ENCODE data around the gene SEMA3E.
"Not testable (repeated sequence)": the region's sequence is repeated elsewhere in the genome, so short reads cannot be mapped to it uniquely, and the experiment has no call there.

SEMA3E gene

GRCh38 chr7:83648464-83649241 lies at the start of gene SEMA3E:
TSS of gene SEMA3E (minus strand) at chr7:83649139.
- in situ Hi-C loops (cut with HindIII; ENCODE audit: low pct_ligation_motif_present, low pct_unique_long_range_greater_than_20kb, low sequenced_read_pairs) = no loop called here

GRCh38 chr7:83697804-83698530 lies 49.0 kb upstream of the SEMA3E start:
- no peak for DNase-seq
- in situ Hi-C loops (cut with HindIII; ENCODE audit: low pct_ligation_motif_present, low pct_unique_long_range_greater_than_20kb, low sequenced_read_pairs) = no loop called here

More at GRCh38 chr7:83648464-83649241, at the start of gene SEMA3E:
- DNase-seq = peak; percentile 82

GRCh38 chr7:83696101-83696500 lies 47.2 kb upstream of the SEMA3E start:
- no peak for DNase-seq
- in situ Hi-C loops (cut with HindIII; ENCODE audit: low pct_ligation_motif_present, low pct_unique_long_range_greater_than_20kb, low sequenced_read_pairs) = no loop called here

GRCh38 chr7:83695128-83695960 lies 46.4 kb upstream of the SEMA3E start:
- in situ Hi-C loops (cut with HindIII; ENCODE audit: low pct_ligation_motif_present, low pct_unique_long_range_greater_than_20kb, low sequenced_read_pairs) = no loop called here
- no peak for DNase-seq

- in situ Hi-C loops (cut with HindIII; ENCODE audit: low pct_ligation_motif_present, low pct_unique_long_range_greater_than_20kb, low sequenced_read_pairs) = no loop called here
These were observed 44.3 kb upstream of the SEMA3E start for GRCh38 chr7:83693256-83693655.

GRCh38 chr7:83691095-83691494 lies 42.2 kb upstream of the SEMA3E start:
- DNase-seq = no peak

More at GRCh38 chr7:83693256-83693655, 44.3 kb upstream of the SEMA3E start:
- DNase-seq = no peak

GRCh38 chr7:83689855-83690254 lies 40.9 kb upstream of the SEMA3E start:
- in situ Hi-C loops (cut with HindIII; ENCODE audit: low pct_ligation_motif_present, low pct_unique_long_range_greater_than_20kb, low sequenced_read_pairs) = no loop called here
- no peak for DNase-seq

More at GRCh38 chr7:83691095-83691494, 42.2 kb upstream of the SEMA3E start:
- in situ Hi-C loops (cut with HindIII; ENCODE audit: low pct_ligation_motif_present, low pct_unique_long_range_greater_than_20kb, low sequenced_read_pairs) = no loop called here

- DNase-seq = no peak
- in situ Hi-C loops (cut with HindIII; ENCODE audit: low pct_ligation_motif_present, low pct_unique_long_range_greater_than_20kb, low sequenced_read_pairs) = no loop called here
These were observed 37.5 kb upstream of the SEMA3E start for GRCh38 chr7:83686416-83686815.

- in situ Hi-C loops (cut with HindIII; ENCODE audit: low pct_ligation_motif_present, low pct_unique_long_range_greater_than_20kb, low sequenced_read_pairs) = no loop called here
- DNase-seq = no peak
These were observed 36.0 kb upstream of the SEMA3E start for GRCh38 chr7:83684928-83685327.

GRCh38 chr7:83681200-83681778 lies 32.4 kb upstream of the SEMA3E start:
- peak; percentile 8 for DNase-seq
- in situ Hi-C loops (cut with HindIII; ENCODE audit: low pct_ligation_motif_present, low pct_unique_long_range_greater_than_20kb, low sequenced_read_pairs) = no loop called here

- in situ Hi-C loops (cut with HindIII; ENCODE audit: low pct_ligation_motif_present, low pct_unique_long_range_greater_than_20kb, low sequenced_read_pairs) = no loop called here
- peak; percentile 75 for DNase-seq
These were observed 28.4 kb upstream of the SEMA3E start for GRCh38 chr7:83677180-83677866.

GRCh38 chr7:83673291-83673690 lies 24.4 kb upstream of the SEMA3E start:
- in situ Hi-C loops (cut with HindIII; ENCODE audit: low pct_ligation_motif_present, low pct_unique_long_range_greater_than_20kb, low sequenced_read_pairs) = loop anchor here (25.0 kb wide), 1 partner anchor 261 kb away; no protein-coding TSS in a partner anchor
- DNase-seq = not testable (repeated sequence)

GRCh38 chr7:83672157-83672556 lies 23.2 kb upstream of the SEMA3E start:
- DNase-seq = no peak
- in situ Hi-C loops (cut with HindIII; ENCODE audit: low pct_ligation_motif_present, low pct_unique_long_range_greater_than_20kb, low sequenced_read_pairs) = loop anchor here (25.0 kb wide), 1 partner anchor 260 kb away; no protein-coding TSS in a partner anchor

GRCh38 chr7:83663131-83663530 lies 14.2 kb upstream of the SEMA3E start:
- in situ Hi-C loops (cut with HindIII; ENCODE audit: low pct_ligation_motif_present, low pct_unique_long_range_greater_than_20kb, low sequenced_read_pairs) = loop anchor here (25.0 kb wide), 1 partner anchor 251 kb away; no protein-coding TSS in a partner anchor
- DNase-seq = no peak

GRCh38 chr7:83658126-83658525 lies 9.2 kb upstream of the SEMA3E start:
- in situ Hi-C loops (cut with HindIII; ENCODE audit: low pct_ligation_motif_present, low pct_unique_long_range_greater_than_20kb, low sequenced_read_pairs) = loop anchor here (25.0 kb wide), 1 partner anchor 246 kb away; no protein-coding TSS in a partner anchor

GRCh38 chr7:83655951-83656556 lies 7.1 kb upstream of the SEMA3E start:
- peak; percentile 78 for DNase-seq
- in situ Hi-C loops (cut with HindIII; ENCODE audit: low pct_ligation_motif_present, low pct_unique_long_range_greater_than_20kb, low sequenced_read_pairs) = loop anchor here (25.0 kb wide), 1 partner anchor 244 kb away; no protein-coding TSS in a partner anchor

More at GRCh38 chr7:83658126-83658525, 9.2 kb upstream of the SEMA3E start:
- no peak for DNase-seq

GRCh38 chr7:83652481-83652880 lies 3.5 kb upstream of the SEMA3E start:
- DNase-seq = no peak
- in situ Hi-C loops (cut with HindIII; ENCODE audit: low pct_ligation_motif_present, low pct_unique_long_range_greater_than_20kb, low sequenced_read_pairs) = loop anchor here (25.0 kb wide), 1 partner anchor 240 kb away; no protein-coding TSS in a partner anchor
